HL-60 (cell line): ENCODE data around the gene POLR2F.

Experiments used
- GABPA ChIP-seq: IDR thresholded peaks from 2 replicates; pipeline ENCODE4 v1.6.1; 2012; ENCODE audit warnings: low read depth
- POLR2AphosphoS5 ChIP-seq: IDR thresholded peaks from 2 replicates; pipeline ENCODE4 v1.6.1; 2012; ENCODE audit warnings: low read depth
- TF ChIP-seq, protein P1 (sequence below): IDR thresholded peaks from one replicate; pipeline ENCODE4 v1.5.1; 2011; ENCODE audit warnings: low read length, control low read depth, inconsistent platforms; ENCODE audit not compliant: insufficient read depth
- TF ChIP-seq, protein P2 (sequence below): IDR thresholded peaks from 2 replicates; pipeline ENCODE4 v1.6.1; 2012; ENCODE audit warnings: low read depth; ENCODE audit not compliant: insufficient replicate concordance

DNA sequence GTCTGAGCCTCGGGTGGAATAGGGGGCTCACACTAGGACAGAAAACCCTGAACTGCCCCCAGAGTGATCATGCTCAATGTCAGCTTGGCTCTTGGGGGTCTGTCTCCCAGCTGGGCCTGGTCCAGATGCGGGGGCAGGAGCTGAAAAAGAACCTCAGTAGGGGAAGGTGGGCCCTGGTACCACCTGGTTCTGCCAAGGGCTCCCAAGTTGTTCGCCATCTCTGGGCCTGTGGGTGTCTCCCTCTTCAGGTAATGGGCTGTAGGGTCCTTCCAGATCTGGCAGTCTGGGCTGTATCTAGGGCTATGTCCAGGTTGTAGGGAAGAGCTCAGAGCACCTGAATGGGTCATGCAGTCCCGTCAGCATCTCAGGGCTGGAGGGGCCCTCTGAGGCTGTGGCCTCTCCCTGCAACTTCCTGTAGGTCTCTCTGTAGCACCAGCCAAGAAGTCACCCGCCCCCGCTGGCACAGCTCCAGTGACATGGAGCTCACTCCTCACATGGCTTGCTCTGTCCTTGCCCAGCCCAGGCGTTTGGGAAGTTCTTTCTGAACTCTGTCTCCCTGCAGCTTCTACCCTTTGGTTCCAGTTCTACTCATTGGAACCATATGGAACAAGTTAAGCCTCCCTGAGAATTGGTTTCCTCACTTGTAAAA is 63.9 kb downstream of the POLR2F start:
- TF ChIP-seq, protein P1, sequence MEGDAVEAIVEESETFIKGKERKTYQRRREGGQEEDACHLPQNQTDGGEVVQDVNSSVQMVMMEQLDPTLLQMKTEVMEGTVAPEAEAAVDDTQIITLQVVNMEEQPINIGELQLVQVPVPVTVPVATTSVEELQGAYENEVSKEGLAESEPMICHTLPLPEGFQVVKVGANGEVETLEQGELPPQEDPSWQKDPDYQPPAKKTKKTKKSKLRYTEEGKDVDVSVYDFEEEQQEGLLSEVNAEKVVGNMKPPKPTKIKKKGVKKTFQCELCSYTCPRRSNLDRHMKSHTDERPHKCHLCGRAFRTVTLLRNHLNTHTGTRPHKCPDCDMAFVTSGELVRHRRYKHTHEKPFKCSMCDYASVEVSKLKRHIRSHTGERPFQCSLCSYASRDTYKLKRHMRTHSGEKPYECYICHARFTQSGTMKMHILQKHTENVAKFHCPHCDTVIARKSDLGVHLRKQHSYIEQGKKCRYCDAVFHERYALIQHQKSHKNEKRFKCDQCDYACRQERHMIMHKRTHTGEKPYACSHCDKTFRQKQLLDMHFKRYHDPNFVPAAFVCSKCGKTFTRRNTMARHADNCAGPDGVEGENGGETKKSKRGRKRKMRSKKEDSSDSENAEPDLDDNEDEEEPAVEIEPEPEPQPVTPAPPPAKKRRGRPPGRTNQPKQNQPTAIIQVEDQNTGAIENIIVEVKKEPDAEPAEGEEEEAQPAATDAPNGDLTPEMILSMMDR: no peak
- TF ChIP-seq GABPA: no peak
- no peak for TF ChIP-seq POLR2AphosphoS5
- TF ChIP-seq, protein P2, sequence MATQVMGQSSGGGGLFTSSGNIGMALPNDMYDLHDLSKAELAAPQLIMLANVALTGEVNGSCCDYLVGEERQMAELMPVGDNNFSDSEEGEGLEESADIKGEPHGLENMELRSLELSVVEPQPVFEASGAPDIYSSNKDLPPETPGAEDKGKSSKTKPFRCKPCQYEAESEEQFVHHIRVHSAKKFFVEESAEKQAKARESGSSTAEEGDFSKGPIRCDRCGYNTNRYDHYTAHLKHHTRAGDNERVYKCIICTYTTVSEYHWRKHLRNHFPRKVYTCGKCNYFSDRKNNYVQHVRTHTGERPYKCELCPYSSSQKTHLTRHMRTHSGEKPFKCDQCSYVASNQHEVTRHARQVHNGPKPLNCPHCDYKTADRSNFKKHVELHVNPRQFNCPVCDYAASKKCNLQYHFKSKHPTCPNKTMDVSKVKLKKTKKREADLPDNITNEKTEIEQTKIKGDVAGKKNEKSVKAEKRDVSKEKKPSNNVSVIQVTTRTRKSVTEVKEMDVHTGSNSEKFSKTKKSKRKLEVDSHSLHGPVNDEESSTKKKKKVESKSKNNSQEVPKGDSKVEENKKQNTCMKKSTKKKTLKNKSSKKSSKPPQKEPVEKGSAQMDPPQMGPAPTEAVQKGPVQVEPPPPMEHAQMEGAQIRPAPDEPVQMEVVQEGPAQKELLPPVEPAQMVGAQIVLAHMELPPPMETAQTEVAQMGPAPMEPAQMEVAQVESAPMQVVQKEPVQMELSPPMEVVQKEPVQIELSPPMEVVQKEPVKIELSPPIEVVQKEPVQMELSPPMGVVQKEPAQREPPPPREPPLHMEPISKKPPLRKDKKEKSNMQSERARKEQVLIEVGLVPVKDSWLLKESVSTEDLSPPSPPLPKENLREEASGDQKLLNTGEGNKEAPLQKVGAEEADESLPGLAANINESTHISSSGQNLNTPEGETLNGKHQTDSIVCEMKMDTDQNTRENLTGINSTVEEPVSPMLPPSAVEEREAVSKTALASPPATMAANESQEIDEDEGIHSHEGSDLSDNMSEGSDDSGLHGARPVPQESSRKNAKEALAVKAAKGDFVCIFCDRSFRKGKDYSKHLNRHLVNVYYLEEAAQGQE: no peak
